Activated CD4-positive, alpha-beta T cell treated with anti-CD3 and anti-CD28 coated beads, Interleukin-2, amount 10 ng/mL, durations not matched to agents 24 days and 14 days (primary cell): ENCODE results near the gene SLC2A10. TPM values are rescaled to one million over a fixed set of nuclear protein-coding genes. Genes with fewer than 3 reads are reported as not detected.

Source experiments
- total RNA-seq: library from RNA; stranded (reverse); gene quantifications from 2 replicates; pipeline ENCODE4 v1.2.3, GENCODE V29; 2022

SLC2A10 gene
- total RNA-seq, 1 donor from 2014 or later: not detected

Other genes with a start within 250 kb of the SLC2A10 start
- gene ZNF334, start 196.1 kb upstream of the SLC2A10 start, total RNA-seq: 1.6 and 2.0 TPM in 2 replicates
- 0.37 and 0.40 TPM in 2 replicates for gene OCSTAMP, start 159.0 kb upstream of the SLC2A10 start, total RNA-seq
- gene SLC13A3, start 58.2 kb upstream of the SLC2A10 start, total RNA-seq: not detected in 2 replicates
- 15.5 and 16.5 TPM in 2 replicates for gene TP53RK, start 20.2 kb upstream of the SLC2A10 start, total RNA-seq
- not detected in 2 replicates for gene EYA2, start 185.2 kb downstream of the SLC2A10 start, total RNA-seq